Lower leg skin (tissue), 4 donors: ENCODE results near the gene ZNF474. TPM values are rescaled to one million over a fixed set of nuclear protein-coding genes. Genes with fewer than 3 reads are reported as not detected.

Experiments used
- DNase-seq, 2 donors: peaks; one replicate each; pipeline ENCODE4 v3.0.0-alpha.2; 2019; ENCODE audit warnings: low spot score in 2 of 2
- H3K4me3 ChIP-seq: fragments of 200-600 bp; sonication (generic); 2 replicates; pipeline ENCODE4 v1.5.1; 2017; ENCODE audit warnings: mild to moderate bottlenecking, low read depth; ENCODE audit not compliant: poor library complexity, severe bottlenecking
- POLR2A ChIP-seq, 2 donors: fragments of 450-650 bp; IDR thresholded peaks; one replicate each; pipeline ENCODE4 v1.6.1; 2016 to 2017; ENCODE audit warnings: antibody characterized with exemption in 2 of 2, mild to moderate bottlenecking in 1 of 2, moderate library complexity in 1 of 2
- WGBS, 2 donors: methylation state at CpG; one replicate each; pipeline ENCODE4 v1.1.5; 2018; 5-methylcytosine and 5-hydroxymethylcytosine counted together
- intact Hi-C: fragments of 100-400 bp; cut with DNase I; formaldehyde crosslinking; loops from one replicate; pipeline ENCODE4 v1.15.0; 2023; ENCODE audit warnings: low total_unique reads
- total RNA-seq, 4 donors: library from RNA; depleted of rRNA; stranded (reverse); fragments of >200 nt; gene quantifications; one replicate each; pipeline ENCODE4 v1.1.0, GENCODE V29; 2016
- TF ChIP-seq, protein P1 (sequence below), 3 donors: fragments of 450-650 bp; IDR thresholded peaks; one replicate each; pipeline ENCODE4 v1.5.1; 2016; ENCODE audit warnings: antibody characterized with exemption in 3 of 3, mild to moderate bottlenecking in 3 of 3, moderate library complexity in 2 of 3

Gene ZNF474
- total RNA-seq, 4 donors from 2014 or later, result 0.15 to 0.91 (median 0.68) TPM; not detected in 1

DNA sequence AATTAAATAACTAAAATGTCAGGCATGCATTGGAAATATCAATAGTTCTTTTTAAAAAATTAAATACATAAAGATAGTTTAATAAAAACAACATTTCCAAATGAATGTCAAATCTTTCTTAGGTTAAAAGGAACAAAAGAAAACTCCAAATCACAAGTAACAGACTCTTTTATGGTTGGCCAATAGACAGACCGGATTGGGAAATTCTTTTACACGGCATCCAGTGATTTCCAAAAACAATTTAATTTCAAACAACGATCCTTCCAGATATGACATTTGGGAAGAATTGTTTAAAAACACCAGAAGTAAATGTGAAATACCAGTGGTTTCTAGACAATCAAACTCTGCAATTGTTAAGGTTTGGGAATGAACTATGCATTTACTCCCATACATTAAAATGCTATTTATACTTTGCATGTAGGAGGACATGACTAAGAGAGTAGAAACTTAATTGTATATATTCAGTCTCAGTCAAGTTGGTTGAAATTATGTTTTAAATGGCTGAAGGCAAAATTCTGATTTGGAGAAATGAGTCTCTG lies 32.8 kb downstream of the ZNF474 start:
- no peak for TF ChIP-seq POLR2A (IDR thresholded peaks at IDR 0.05)
- TF ChIP-seq, protein P1, sequence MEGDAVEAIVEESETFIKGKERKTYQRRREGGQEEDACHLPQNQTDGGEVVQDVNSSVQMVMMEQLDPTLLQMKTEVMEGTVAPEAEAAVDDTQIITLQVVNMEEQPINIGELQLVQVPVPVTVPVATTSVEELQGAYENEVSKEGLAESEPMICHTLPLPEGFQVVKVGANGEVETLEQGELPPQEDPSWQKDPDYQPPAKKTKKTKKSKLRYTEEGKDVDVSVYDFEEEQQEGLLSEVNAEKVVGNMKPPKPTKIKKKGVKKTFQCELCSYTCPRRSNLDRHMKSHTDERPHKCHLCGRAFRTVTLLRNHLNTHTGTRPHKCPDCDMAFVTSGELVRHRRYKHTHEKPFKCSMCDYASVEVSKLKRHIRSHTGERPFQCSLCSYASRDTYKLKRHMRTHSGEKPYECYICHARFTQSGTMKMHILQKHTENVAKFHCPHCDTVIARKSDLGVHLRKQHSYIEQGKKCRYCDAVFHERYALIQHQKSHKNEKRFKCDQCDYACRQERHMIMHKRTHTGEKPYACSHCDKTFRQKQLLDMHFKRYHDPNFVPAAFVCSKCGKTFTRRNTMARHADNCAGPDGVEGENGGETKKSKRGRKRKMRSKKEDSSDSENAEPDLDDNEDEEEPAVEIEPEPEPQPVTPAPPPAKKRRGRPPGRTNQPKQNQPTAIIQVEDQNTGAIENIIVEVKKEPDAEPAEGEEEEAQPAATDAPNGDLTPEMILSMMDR (IDR thresholded peaks at IDR 0.05), result no peak
- intact Hi-C loops, result no loop called here
- no peak overlapping the region for H3K4me3 ChIP-seq
- DNase-seq, result no peak
- WGBS, 2 donors, result 57 to 61% methylated on average over 3 of the region's 3 CpGs

DNA sequence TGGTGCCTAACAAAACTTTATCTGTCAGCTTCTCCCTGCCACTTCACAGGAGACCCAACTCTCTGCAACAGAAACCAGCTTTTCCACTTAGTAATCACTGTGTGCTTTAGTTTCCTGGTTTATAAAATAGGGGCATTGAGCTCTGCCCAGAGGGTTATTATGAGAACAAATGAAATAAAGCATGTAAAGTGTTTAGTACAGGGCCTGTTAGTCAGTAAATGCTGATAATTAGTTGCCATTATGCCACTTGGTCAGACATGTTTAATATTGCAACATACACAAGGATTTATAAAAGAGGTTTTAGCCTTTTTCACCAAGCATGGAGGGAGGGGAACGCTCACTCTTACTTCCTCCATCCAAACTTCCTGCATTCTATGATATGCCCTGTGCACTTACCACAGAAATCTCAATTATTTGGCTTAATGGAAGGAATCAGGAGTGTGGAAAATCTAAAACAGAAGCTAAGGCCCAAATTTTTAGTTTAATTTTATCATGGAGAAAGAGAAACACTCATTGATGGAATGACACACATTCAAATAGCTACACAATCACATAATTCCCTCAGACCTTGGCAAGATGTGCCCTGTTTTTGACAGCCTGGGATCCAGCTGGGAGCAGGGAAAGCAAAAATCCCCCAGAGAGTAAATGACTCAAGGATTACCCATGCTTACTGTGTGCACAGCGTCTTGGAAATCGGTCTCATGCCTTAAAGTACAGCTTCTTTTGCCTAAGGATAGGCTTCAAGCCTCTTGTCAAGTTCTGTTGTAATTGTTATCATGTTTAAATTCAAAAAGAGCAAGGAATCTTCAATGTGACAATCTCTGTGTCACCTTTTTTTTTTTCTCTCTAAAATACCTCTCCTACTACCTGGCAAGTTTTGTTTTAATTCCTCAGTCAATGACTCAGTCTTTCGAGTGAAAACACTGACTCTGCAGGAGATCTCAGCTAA lies 34.0 kb downstream of the ZNF474 start:
- no peak for TF ChIP-seq POLR2A (IDR thresholded peaks at IDR 0.05)
- TF ChIP-seq, protein P1 (IDR thresholded peaks at IDR 0.05), result no peak
- DNase-seq, result peak in 1 of 2 donors; percentile 66
- intact Hi-C loops, result no loop called here
- WGBS, 2 donors, result 19 to 37% methylated on average over 4 of the region's 4 CpGs
- no peak overlapping the region for H3K4me3 ChIP-seq

DNA sequence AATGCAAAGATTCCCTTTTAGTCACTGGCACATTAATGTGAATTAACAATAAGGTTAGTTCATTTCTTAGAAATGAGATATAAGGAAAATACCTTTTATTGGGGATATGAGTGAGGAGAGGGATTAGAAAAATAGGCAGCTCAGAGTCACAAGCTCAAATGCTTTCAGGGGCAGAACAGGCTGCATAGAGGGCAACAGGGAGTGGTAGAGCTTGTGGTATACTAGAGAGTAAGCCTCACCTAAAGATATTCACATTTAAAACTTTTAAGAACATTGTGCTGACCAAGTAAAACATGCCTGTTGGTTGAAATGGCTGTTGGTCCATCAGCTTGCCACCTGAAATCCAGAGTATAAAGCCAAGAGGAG lies 34.7 kb downstream of the ZNF474 start:
- intact Hi-C loops, result no loop called here
- TF ChIP-seq POLR2A (IDR thresholded peaks at IDR 0.05), result no peak
- TF ChIP-seq, protein P1 (IDR thresholded peaks at IDR 0.05), result no peak
- no peak overlapping the region for H3K4me3 ChIP-seq
- DNase-seq, result no peak

DNA sequence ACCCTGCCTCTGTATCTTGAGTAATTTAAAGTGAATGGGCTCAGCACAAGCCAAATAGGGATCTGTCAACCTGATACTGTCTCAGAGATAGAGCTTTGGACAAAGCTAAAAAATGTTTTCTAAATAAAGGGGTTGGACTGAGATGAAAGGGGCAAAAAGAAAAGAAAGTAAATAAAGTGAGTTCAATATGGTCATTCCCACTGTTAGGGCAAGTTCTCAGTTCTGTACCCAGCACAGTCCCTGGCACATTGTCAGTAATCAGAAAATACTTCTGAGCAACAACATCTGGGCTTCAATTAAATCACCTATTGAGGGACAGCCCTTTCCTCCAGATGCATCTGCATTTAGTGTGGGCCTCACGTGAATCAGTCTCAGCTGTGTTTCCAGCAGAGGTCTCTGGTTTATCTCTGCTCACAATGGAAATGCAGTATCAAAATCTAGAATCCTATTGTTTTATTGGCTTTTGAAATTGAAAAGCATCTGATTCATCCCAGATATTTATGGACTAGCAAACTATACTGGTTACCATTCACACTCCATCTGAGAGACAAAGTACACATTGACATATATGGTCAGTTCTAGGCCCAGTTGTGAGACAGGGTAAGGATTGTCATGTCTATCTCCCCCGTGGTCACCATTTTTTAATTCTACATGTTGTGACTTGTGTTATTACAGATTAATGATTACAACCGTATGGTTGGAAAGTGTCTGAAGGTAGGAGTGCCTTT lies 35.6 kb downstream of the ZNF474 start:
- WGBS, 2 donors, result 75 to 76% methylated on average over 3 of the region's 3 CpGs

DNA sequence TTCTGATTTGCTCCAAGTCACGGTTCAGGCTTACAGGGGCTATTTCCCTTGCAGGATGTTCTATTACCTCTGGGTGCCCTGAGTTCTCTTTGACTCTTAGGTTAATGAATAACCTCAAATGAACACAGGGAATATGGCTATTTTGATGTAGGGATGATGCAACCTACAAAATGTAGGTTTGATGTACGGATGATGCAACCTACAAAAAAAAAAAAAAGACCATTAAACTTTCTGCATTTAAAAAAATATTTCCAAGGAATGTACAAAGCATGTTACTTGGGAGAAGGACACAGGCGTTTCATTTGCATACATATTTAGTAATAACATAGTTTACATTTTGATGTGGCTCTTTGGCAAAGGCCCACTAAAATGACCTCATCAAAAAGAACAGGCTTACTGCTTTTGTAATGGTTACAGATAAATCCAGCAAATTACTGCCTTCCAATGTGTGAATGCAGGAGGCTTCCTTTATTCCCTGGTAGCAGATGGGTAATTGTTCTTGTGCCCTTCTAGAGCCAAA lies 36.3 kb downstream of the ZNF474 start:
- 86 to 94% methylated on average over 3 of the region's 3 CpGs for WGBS, 2 donors

More for the DNA sequence above, 35.6 kb downstream of the ZNF474 start:
- DNase-seq, result no peak
- intact Hi-C loops, result no loop called here
- TF ChIP-seq, protein P1 (IDR thresholded peaks at IDR 0.05), result no peak
- TF ChIP-seq POLR2A (IDR thresholded peaks at IDR 0.05), result no peak
- H3K4me3 ChIP-seq, result no peak overlapping the region

More for the DNA sequence above, 36.3 kb downstream of the ZNF474 start:
- DNase-seq, result no peak
- TF ChIP-seq, protein P1 (IDR thresholded peaks at IDR 0.05), result no peak
- no peak for TF ChIP-seq POLR2A (IDR thresholded peaks at IDR 0.05)
- intact Hi-C loops, result no loop called here
- H3K4me3 ChIP-seq, result no peak overlapping the region
